Activated CD4-positive, alpha-beta T cell treated with anti-CD3 and anti-CD28 coated beads for 1 hour (primary cell): ENCODE data around the gene PLXNC1.

Experiments
- DNase-seq: peaks from one replicate; pipeline ENCODE4 v3.0.0-alpha.2; 2020

Gene PLXNC1

DNA sequence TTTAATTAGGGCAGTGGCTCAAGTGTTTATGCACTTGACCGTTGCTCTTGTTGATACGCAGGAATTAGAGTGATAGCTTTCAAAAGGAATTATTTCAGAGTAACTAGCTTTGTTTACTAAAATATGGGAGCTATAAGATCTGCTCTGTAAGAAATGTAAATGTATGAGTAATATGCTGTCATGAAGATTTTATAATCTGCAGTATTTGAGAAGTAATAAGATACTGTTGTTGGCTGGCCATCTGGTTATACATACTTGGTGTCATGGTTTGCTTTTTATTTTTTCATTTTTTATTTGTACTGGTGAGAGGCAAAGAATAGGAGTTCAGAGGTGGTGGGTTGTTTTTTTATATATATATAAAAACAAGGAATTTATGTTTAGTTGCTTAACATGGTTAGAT lies 58.5 kb downstream of the PLXNC1 start:
- DNase-seq, result no peak

DNA sequence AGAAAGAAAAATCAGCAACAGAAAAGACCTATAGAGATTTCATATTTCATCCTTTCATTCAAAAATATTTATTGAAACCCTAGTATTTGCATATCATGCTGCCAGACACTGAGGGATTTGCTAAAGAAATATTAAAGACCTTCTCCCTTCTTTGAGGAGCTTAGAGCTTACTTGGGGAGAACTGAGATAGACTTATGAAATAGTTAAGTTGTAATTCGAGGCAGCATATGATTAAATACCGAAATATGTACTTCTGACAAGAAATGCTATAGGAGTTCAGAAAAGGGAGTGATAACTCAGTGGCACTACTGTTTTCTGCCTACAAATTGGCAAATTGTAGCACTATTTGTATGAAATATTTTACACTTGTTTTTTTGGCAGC lies 59.1 kb downstream of the PLXNC1 start:
- no peak for DNase-seq

DNA sequence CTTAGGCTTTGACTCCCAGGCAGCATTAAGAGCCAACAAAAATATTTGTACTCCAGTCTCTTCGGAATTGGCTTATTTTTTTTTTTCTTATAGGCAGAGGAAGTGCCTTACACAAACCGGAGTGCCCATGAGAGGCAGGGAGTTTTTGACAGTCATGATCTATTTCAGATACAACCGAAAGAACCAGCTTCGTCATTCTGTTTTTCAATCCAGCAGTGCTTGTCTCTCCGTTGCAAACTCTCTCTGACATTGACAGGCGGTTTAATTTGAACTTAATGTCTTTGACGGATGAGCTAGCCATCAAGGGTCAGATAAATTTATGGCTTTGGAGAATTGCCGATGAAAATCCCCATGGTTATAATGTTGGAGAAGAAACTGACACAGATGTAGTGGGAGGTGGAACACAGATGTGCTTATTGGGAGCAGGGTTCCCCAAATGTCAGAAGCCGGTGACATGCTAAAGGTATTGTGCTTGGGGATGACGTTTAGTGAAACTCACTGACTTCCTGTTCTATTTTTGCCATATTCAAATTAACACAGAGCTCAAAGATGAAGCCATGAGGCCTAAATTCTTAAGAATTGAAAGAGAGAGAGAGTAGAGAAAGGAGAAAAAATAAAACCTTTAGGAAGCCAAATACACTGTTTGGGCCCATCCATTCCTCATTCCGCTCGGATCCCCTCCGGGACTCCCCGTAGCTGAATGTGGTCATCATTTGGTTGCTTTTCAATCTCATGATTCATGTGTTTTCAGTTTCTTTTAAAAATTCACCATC lies 59.7 kb downstream of the PLXNC1 start:
- DNase-seq, result no peak

DNA sequence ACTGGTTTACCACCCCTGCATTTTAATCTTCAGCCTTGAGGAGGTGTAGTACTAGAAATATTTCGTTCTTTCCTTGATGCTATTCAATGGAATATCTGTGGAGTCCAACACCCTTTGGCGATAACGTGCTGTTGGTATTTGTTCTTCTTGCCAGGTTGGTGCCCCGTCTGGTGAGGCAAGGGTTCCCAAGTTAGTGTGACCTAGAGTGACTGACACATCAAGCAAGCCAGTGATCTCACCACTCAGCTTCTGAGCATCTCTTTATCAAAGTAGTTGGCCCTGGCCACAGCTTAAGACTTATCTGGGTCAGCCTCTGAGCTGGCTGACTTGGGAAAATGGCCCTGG lies 60.2 kb downstream of the PLXNC1 start:
- no peak for DNase-seq

DNA sequence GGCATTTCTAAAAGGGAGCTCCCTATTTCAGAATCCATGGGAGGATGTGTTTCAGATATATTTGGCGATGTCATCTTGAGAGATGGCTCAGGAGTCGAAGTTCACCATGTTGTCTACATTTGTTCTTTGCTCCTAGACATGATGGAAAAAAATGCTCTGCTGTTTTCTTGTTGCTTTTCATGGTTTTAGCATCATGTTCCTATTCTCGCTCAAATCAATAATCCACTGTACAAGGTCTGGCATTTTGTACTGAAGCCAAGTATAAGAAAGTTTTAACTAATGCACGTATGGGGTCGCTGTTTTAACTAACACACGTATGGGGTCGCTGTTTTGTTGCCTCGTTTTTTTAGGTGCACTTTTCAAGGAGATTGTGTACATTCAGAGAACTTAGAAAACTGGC lies 60.9 kb downstream of the PLXNC1 start:
- no peak for DNase-seq

DNA sequence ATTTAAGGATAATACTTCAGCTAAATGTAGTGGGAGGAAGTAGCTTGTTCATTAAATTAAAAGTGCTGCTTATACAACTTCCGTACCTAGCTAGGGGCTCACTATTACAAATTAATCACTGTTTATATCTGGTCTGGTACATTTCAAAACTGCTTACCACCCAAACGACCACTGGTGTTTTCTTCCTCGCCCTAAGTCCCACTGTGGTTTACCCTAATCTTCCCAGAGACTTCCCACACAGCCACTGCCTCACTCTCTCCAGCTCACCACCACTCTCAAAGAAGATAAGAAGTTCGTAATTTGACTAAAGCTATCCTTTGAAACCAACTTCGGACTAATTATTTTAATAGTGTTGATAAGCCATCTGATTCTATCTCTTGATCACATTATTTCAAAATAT lies 62.6 kb downstream of the PLXNC1 start:
- DNase-seq, result no peak

DNA sequence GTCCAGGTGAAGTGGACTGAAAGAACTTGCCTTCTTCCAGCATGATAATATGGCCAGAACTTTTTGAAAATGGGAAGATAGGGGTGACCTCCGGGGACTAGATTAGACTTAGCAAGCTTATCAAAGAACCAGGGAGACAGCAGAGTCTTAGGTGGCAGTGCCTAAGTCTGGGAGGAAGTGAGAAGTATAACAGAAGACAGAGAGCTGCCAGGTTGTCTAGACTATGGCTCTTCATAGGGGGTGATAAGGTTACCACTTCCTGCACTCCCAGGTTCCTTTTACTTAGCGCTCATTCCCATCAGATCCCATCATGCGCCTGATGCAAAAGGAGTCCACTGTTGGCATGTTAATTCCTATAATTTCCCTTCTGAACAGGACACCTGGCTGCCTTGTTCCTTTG lies 69.9 kb downstream of the PLXNC1 start:
- DNase-seq, result no peak

DNA sequence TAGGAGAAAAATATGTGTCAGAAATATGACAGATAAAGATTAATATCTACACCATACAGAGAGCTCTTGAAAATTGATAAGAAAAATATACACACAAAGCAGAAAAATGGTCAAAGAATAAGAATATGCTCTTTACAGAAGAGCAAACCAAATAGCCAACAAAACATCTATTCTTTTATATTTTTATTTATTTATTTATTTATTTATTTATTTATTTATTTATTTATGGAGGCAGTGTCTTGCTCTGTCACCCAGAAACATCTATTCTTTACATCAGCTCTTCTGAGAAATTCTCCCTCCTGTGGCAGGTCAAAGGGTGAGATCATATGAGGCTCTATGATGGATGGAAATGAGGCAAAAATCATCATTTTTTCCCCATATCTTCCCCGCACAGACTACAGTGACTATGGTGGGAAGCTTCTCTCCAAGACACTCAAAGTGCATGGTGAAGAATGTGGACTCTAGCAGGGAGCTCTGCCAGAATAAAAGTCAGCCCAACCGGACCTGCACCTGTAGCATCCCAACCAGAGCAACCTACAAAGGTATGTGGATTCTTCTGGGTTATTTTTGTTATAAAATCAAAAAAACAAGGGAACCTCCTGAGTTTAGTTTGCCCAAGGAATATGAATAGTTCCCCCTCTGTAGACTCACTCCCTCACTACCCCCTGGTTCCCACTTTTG lies 71.4 kb downstream of the PLXNC1 start:
- DNase-seq, result no peak

DNA sequence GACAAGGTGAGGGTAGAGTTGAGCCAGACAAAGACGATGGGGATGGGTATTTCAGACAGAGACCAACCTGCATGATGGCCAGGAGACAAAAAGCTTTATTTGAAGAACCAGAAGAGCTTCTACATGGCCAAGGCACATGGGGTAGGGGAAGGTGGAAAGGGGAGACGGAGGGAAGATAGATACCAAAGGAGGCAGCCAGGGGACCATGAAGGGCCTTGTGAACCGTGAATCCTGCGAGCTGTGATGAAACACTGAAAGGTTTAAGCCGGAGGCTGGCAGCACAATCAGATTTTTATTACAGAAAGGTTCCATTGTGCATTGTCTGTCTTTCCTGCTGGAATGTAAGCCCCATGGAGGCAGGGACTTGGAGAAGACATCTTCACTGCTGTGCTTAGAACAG lies 72.4 kb downstream of the PLXNC1 start:
- no peak for DNase-seq

DNA sequence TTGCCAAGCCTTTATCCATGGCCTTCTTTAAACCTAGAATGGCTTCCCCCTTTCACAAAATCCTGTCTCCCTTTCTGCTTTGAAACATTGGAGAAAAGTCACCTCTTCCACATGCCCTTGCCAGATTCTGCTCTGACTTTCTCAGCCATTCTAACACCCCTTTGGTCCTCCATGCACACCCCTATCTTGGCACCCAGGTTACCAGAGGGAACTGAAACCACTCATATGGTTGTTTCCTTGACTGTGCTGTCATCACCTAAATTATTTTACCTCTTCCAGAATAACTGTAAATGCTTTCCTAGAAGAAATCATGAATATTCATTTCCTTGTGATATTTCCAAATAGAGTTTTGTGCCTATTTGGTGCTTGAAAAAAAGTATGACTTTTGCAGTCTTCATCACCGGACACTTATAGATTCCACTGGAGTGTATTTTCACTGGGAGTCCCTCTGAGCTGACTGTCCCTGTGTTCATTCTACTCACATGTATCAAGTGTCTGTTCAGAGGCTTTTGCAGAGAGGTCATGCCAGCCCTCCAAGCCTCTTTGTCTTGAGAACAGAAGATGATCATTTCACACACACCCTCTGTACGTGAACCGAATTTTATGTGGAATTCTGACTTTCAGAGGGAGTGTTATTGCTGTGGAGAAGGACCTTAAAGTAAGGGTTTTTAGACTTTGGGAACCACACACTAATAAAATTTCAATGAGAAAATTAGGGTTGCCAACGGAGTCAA lies 74.1 kb downstream of the PLXNC1 start:
- DNase-seq, result no peak

DNA sequence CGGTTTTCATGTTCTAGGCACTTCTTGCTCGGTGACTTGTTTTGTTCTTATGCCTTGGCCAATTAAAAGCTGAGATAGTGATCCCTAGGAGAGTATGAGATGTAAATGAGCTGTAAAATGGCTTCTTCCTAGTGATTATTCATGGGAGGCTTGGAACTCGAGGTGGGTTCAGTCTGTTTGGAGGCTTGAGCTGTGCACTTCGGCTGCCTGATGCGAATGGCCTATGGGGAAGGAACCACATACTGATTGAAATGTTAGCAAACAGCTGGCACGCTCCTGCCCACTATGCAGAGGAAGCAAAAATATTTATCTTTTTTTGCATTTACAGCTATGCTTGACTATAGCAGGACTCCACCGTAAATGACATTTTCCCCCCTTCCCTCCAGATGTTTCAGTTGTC lies 75.5 kb downstream of the PLXNC1 start:
- no peak for DNase-seq

DNA sequence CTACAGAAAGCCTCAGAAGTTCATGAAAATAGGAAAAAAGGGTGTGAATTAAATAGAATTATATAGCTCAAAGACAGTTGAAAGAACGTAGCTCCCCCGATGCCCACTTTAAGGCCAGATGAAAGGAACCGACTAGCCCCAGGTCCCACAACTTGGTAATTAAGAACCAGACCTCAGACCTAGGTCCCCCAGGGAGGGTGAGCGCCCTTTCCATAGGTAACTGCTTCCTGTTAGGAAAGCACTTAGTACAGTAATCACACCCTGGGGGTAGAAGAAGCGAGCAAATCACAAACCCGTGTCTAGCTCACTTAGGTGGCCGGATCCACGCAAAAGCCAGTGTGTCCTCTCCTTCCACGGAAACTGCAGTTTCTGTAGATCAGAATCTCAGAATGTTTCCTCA lies 77.1 kb downstream of the PLXNC1 start:
- DNase-seq, result no peak

DNA sequence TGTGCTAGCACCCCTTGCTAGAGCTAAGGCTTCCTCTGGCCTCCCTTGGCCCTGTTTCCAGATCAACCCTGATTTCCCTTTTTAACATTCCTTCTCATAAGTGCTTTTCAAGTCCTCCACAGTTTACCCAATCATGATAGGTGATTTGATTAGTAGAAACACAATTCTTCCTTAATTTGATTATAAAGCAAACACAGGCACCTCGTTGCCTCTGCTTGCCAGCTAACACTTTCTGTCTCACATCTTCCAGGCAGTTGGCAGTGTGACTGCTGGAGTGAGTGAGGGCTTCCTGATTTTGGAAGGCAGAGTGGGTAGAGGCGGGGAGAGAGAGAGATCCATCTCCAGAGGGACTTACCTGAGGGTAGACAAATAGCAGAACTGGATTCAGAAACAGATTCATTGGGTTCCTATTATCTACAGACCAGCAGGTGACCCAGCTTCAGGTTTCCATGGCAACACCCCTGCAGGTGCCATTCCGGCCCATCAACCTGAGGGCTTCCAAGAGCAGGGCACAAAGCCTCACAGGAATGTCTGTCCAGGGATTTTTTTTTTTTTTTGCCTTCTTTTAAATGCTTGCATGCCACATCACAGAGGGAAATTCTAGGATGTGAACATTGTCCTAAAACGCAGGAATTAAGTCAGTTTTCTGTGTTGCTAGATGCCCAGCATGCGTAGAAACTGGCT lies 77.7 kb downstream of the PLXNC1 start:
- DNase-seq, result no peak

DNA sequence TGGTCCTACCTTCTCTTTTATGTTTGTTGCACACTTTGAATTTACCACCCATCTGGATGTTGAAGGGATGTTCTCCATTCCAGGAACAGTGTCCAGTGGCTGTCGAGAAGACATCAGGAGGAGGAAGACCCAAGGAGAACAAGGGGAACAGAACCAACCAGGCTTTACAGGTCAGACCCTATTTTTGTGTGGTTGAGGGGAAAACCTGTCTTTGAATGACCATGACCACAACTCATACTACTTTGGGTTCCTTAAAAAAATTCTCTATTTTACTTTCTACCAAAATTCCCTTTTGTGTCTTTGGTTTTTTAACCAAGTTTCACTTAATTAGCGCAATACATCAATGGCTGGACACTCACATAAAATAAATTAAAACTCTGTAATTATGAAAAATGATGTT lies 78.7 kb downstream of the PLXNC1 start:
- DNase-seq, result no peak

DNA sequence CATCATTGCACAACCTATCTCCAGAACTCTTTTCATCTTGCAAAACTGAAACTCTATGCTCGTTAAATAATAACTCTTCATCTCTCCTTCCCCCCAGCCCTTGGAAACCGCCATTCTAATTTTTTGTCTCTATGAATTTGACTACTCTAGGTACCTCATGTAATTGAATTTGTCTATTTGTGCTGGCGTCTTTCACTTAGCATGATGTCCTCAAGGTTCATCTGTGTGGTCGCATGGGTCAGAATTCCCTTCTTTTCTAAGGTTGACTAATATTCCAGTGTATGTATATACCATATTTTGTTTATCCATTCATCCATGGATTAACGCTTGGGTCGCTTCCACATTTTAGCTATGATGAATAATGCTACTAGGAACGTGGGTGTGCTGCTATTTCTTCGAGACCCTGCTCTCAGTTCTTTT lies 80.1 kb downstream of the PLXNC1 start:
- DNase-seq, result no peak

DNA sequence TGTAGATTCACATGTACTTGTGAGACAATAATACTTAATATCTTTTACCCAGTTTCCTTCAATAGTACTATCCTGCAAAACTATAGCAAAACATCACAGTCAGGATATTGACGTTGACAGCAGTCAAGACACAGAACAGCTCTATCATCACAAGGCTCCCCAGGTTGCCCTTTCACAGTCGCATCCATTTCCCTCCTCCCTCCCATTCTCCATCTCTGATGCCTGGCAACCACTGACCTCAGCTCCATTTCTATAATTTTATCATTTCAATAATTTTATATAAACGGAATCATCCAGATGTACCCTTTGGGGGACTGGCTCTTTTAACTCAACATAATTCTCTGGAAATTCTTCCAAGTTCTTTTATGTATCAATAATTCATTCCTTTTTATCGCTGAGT lies 81.5 kb downstream of the PLXNC1 start:
- DNase-seq, result no peak

DNA sequence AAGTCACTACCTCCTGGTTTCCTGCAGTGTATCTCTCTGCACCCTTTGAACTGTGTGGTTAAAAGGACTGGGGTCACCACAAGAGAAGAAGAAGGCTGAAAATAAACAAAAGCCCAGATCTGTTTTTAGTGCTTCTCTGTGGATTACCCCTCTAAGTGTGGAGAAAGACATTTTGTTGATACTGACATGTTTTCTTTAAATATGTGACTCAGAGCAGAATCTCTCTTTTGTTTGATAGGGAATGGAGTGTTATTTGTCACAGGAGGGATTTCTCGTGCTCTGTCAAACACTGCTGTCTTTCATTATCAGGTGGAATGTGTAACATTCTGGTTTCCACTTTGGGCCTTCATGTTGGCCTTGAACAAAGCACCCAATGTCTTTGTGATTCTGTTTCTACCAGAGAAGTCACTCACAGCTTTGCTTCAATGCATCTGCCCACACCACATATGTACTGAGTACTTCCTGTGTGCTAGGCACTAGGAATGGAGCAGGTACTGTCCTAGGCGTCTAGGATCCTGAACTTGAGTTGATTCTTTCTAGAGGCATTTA lies 82.1 kb downstream of the PLXNC1 start:
- no peak for DNase-seq

DNA sequence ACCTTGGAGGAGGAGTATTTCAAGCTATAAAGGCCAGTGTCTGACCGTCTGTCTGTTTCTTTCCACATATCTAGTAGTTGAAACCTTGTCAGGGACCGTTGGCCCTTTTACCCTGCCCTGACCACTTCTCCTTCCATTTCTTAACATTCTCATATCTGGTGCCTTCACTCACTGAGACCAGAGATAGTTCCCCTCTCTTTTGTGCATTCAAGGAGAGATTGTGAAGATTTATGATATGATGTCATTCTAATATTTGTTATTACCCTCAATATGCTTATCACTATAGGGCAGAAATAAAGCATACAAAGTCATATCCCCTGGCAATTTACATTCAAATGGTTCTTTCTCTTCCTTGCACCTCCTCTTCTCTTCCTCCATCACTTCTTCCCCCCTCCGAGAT lies 83.3 kb downstream of the PLXNC1 start:
- no peak for DNase-seq

DNA sequence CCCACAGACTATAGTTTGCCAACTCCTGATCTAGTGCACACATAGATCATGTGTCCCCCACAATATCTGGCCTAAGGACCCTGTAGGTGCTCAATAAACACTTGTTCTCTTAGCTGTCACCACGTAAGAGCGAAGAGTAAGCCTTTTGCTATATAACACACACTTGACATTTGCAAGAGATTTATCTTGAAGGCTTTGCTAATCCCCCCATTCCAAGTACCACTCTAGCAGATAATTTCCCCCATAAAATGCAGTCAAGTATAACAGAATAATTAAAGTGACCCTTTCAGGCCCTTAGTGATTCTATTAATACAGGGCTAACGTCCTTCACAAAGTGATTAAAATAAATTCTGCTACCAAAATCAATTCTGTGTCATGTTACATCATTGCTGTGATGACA lies 87.5 kb downstream of the PLXNC1 start:
- no peak for DNase-seq

DNA sequence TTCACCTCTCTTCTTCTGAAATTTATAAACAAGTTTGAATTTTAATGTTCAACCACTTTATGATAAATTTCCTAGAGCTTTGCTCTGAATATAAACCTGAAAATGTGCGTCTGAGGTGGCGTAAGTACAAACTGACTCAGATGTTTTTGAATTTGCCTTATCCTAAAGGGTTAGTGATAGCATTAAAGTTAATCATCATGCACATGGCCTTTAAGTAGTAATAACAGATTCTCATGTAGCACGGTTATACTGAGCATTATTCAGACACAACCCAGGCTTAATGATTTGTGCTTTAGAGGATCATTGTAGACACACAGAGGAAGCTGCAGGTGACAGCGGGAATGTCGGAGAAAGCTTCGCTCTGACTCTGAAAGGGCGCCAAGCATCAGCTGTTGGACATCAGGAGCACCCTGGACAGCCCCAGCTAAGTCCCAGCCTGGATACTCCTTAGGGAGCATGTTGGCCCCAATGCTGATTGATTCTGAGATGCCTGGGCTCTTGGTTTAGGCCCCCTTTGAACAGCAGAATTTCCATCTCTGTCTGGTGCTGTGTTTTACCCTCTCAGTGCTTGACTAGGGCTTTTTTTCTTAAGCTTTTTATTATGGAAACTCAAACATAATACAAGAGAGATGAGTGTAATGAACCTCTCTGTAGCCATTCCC lies 91.1 kb downstream of the PLXNC1 start:
- DNase-seq, result no peak

DNA sequence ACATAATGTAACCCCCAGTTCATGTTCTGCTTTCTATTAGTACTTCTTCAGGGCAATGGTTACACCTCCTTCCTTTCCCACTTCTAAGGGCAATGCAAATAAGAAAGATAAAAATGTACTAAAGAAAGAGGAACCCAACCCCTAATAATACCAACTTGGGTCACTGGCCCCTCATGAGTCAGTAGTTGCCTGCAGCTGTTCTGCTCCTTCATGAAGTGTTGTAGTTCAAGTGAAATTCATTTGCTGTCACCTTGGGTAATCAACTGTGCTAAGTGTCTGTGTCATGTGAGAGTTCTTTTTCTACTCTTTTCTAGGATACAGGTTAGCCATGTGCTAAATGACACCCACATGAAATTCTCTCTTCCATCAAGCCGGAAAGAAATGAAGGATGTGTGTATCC lies 91.8 kb downstream of the PLXNC1 start:
- no peak for DNase-seq

DNA sequence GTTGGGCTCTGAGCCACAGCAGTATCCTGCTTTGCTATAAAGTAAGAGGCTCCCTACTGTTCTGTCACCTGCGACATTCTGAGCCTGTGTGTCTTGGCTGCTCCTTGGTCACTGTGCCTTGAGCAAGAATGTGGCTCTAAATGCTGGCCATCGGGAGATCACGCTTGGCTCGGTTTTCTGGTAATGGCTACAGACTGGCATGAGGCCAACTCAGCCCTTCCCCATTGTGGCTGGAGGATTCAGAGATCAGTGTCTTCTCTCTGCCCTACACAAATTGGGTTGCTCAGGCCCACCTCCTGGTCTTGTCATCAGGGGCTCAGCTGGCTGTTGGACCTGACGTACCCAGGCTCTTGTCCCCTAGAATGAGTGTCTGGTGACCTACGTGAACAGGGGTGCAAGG lies 94.5 kb downstream of the PLXNC1 start:
- DNase-seq, result no peak
